Thyroid gland (tissue), 4 donors: ENCODE results near the gene TLCD4. TPM values are rescaled to one million over a fixed set of nuclear protein-coding genes. Genes with fewer than 3 reads are reported as not detected.

Experiments used
- DNase-seq, 2 donors: peaks; one replicate each; pipeline ENCODE4 v3.0.0-alpha.2; 2019
- H3K27ac ChIP-seq, 3 donors: fragments of 200-600 bp; sonication (generic); 1 replicate in 2 of 3; 2 replicates in 1 of 3; pipeline ENCODE4 v1.5.1; 2016 to 2019; ENCODE audit warnings: mild to moderate bottlenecking in 1 of 3, moderate library complexity in 1 of 3
- H3K27me3 ChIP-seq: fragments of 200-600 bp; sonication (generic); one replicate; pipeline ENCODE4 v1.5.1; 2019
- H3K36me3 ChIP-seq, 2 donors: fragments of 200-600 bp; sonication (generic); one replicate each; pipeline ENCODE4 v1.5.1; 2016 to 2019
- H3K4me1 ChIP-seq, 2 donors: fragments of 200-600 bp; sonication (generic); one replicate each; pipeline ENCODE4 v1.5.1; 2017 to 2019
- H3K4me3 ChIP-seq, 3 donors: fragments of 200-600 bp; sonication (generic); replicated peaks in 1 of 3; 1 replicate in 2 of 3; 2 replicates in 1 of 3; pipeline ENCODE4 v1.5.1; 2016; ENCODE audit warnings: mild to moderate bottlenecking in 1 of 3
- H3K9me3 ChIP-seq: fragments of 200-600 bp; sonication (generic); one replicate; pipeline ENCODE4 v1.5.1; 2017
- CTCF ChIP-seq, 6 experiments: fragments of 200-600 bp in 3 of 6; fragments of 450-650 bp in 3 of 6; sonication (generic) in 3 of 6; IDR thresholded peaks; one replicate each; pipeline ENCODE4 v1.5.1; 2016 to 2019; ENCODE audit warnings: antibody characterized with exemption in 6 of 6, mild to moderate bottlenecking in 2 of 6, inconsistent platforms in 1 of 6, moderate library complexity in 1 of 6
- POLR2A ChIP-seq, 2 donors: fragments of 450-650 bp; IDR thresholded peaks; one replicate each; pipeline ENCODE4 v1.6.1; 2017; ENCODE audit warnings: antibody characterized with exemption in 2 of 2, mild to moderate bottlenecking in 2 of 2, moderate library complexity in 1 of 2
- WGBS, 2 donors: methylation state at CpG; one replicate each; pipeline ENCODE4 v1.1.5; 2017; 5-methylcytosine and 5-hydroxymethylcytosine counted together
- intact Hi-C: fragments of 100-400 bp; cut with DNase I; formaldehyde crosslinking; loops from one replicate; pipeline ENCODE4 v1.15.1; 2023
- total RNA-seq, 4 donors: library from RNA; depleted of rRNA; stranded (reverse); fragments of >200 nt; gene quantifications; one replicate each; pipeline ENCODE4 v1.2.3, GENCODE V29; 2016

The TLCD4 gene
- total RNA-seq, 4 donors from 2014 or later, result 12.6 to 30.6 (median 24.0) TPM

GRCh38 chr1:95108792-95109191, 8.4 kb upstream of the TLCD4 start:
- no peak for DNase-seq
- Histone ChIP-seq H3K4me1 (no peaks in the 10 kb centered on the region), H3K36me3 (no peaks in the 10 kb centered on the region), H3K27ac (no peak overlapping the region), H3K9me3 (no peaks in the 10 kb centered on the region), H3K27me3 (no peaks in the 10 kb centered on the region), H3K4me3 (no peak overlapping the region)
- TF ChIP-seq POLR2A (IDR thresholded peaks at IDR 0.05), result no peak
- no peak for TF ChIP-seq CTCF (IDR thresholded peaks at IDR 0.05)
- WGBS, 2 donors, result 94 to 96% methylated on average over 2 of the region's 2 CpGs
- intact Hi-C loops, result no loop called here

GRCh38 chr1:95111014-95111413, 6.1 kb upstream of the TLCD4 start:
- TF ChIP-seq POLR2A (IDR thresholded peaks at IDR 0.05), result no peak
- TF ChIP-seq CTCF (IDR thresholded peaks at IDR 0.05), result no peak
- no peak overlapping the region for H3K4me3 ChIP-seq
- H3K4me1 ChIP-seq, result no peaks in the 10 kb centered on the region
- no peak overlapping the region for H3K27ac ChIP-seq
- intact Hi-C loops, result no loop called here
- no peak for DNase-seq
- WGBS, 2 donors, result 83 to 86% methylated on average over 1 of the region's 1 CpG
- no peaks in the 10 kb centered on the region for H3K9me3 ChIP-seq
- no peaks in the 10 kb centered on the region for H3K36me3 ChIP-seq
- H3K27me3 ChIP-seq, result no peaks in the 10 kb centered on the region

- H3K27me3 ChIP-seq, result no peaks in the 10 kb centered on the region
- 97 to 98% methylated on average over 1 of the region's 1 CpG for WGBS, 2 donors
- intact Hi-C loops, result no loop called here
Observed at GRCh38 chr1:95113684-95114083, 3.5 kb upstream of the TLCD4 start.

GRCh38 chr1:95115708-95116137, 1.4 kb upstream of the TLCD4 start:
- H3K36me3 ChIP-seq, result no peaks in the 10 kb centered on the region
- intact Hi-C loops, result no loop called here
- no peak overlapping the region for H3K27ac ChIP-seq
- H3K9me3 ChIP-seq, result no peaks in the 10 kb centered on the region
- TF ChIP-seq POLR2A (IDR thresholded peaks at IDR 0.05), result no peak
- TF ChIP-seq CTCF (IDR thresholded peaks at IDR 0.05), result no peak
- WGBS, 2 donors, result 84 to 85% methylated on average over 3 of the region's 3 CpGs
- H3K4me3 ChIP-seq, result no peak overlapping the region
- H3K4me1 ChIP-seq, result peaks cover 0 to 7% of the 10 kb centered on the region in 2 donors
- no peaks in the 10 kb centered on the region for H3K27me3 ChIP-seq
- DNase-seq, result no peak

More at GRCh38 chr1:95113684-95114083, 3.5 kb upstream of the TLCD4 start:
- H3K27ac ChIP-seq, result no peak overlapping the region
- H3K4me3 ChIP-seq, result no peak overlapping the region
- no peaks in the 10 kb centered on the region for H3K36me3 ChIP-seq
- peaks cover 0 to under 1% of the 10 kb centered on the region in 2 donors for H3K4me1 ChIP-seq
- DNase-seq, result no peak
- no peaks in the 10 kb centered on the region for H3K9me3 ChIP-seq
- TF ChIP-seq POLR2A (IDR thresholded peaks at IDR 0.05) (no peak), CTCF (IDR thresholded peaks at IDR 0.05) (no peak)

- H3K27me3 ChIP-seq, result no peaks in the 10 kb centered on the region
- no peaks in the 10 kb centered on the region for H3K9me3 ChIP-seq
- intact Hi-C loops, result no loop called here
- peaks cover 0 to 7% of the 10 kb centered on the region in 2 donors for H3K4me1 ChIP-seq
- H3K36me3 ChIP-seq, result no peaks in the 10 kb centered on the region
- H3K4me3 ChIP-seq, result peak overlapping the region; percentile 31 to 85 (median 34)
- peak overlapping the region; percentile 62 to 69 (median 68) for H3K27ac ChIP-seq
- peak; percentile 68 to 75 for DNase-seq
- no peak for TF ChIP-seq POLR2A (IDR thresholded peaks at IDR 0.05)
- TF ChIP-seq CTCF (IDR thresholded peaks at IDR 0.05), result peak; percentile 24 to 78 (median 73)
- 1 to 3% methylated on average over 15 to 16 of the region's 17 CpGs for WGBS, 2 donors
Observed at GRCh38 chr1:95116580-95117206, 462 bp upstream of the TLCD4 start.
